Measurements from ENCODE around the gene TJP2. TPM values are rescaled to one million over a fixed set of nuclear protein-coding genes. Genes with fewer than 3 reads are reported as not detected.

TJP2 gene
- total RNA-seq, 1 donor from 2014 or later, result 254 TPM

DNA sequence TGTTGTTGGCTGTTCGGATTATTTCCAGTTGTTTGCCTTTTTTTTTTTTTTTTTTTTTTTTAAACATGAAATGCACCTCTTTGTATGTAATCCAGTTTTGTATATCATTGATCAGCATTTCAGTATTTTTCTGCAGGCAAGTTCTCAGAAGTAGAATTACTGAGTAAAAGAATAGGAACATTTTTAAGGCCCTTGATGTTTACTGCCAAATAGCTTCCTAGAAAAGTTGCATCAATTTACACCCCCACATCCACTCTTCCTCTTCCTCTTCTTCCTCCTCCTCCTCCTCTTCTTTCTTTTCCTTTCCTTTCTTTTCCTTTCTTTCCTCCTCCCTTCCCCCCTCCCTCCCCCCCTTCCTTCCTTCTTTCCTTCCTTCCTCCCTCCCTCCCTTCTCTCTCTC is 81.5 kb downstream of the TJP2 start:
- Mint-ChIP-seq H3K4me1 (ENCODE audit: low read depth) (peaks cover 10% of the 10 kb centered on the region), H3K36me3 (ENCODE audit: insufficient read depth) (peaks cover 31% of the 10 kb centered on the region), H3K27me3 (no peaks in the 10 kb centered on the region), H3K9me3 (ENCODE audit: low read depth) (no peaks in the 10 kb centered on the region), H3K4me3 (ENCODE audit: low read depth) (no peak overlapping the region), H3K27ac (no peak overlapping the region)
- no peak for TF ChIP-seq CTCF (IDR thresholded peaks at IDR 0.05; ENCODE audit: unreplicated experiment)
- no peak for DNase-seq (ENCODE audit: low spot score, unreplicated experiment)

GRCh38 chr9:69258551-69258950 is 84.5 kb downstream of the TJP2 start:
- Mint-ChIP-seq H3K4me3 (ENCODE audit: low read depth) (no peak overlapping the region), H3K9me3 (ENCODE audit: low read depth) (no peaks in the 10 kb centered on the region), H3K27me3 (no peaks in the 10 kb centered on the region), H3K27ac (peak overlapping the region; percentile 6), H3K4me1 (ENCODE audit: low read depth) (peaks cover 10% of the 10 kb centered on the region), H3K36me3 (ENCODE audit: insufficient read depth) (peaks cover 15% of the 10 kb centered on the region)
- no peak for DNase-seq (ENCODE audit: low spot score, unreplicated experiment)
- TF ChIP-seq CTCF (IDR thresholded peaks at IDR 0.05; ENCODE audit: unreplicated experiment), result no peak

GRCh38 chr9:69260161-69260560 is 86.1 kb downstream of the TJP2 start:
- DNase-seq (ENCODE audit: low spot score, unreplicated experiment), result no peak
- H3K36me3 Mint-ChIP-seq (ENCODE audit: insufficient read depth), result peaks cover 12% of the 10 kb centered on the region
- H3K4me1 Mint-ChIP-seq (ENCODE audit: low read depth), result peaks cover 10% of the 10 kb centered on the region
- H3K27me3 Mint-ChIP-seq, result no peaks in the 10 kb centered on the region
- no peaks in the 10 kb centered on the region for H3K9me3 Mint-ChIP-seq (ENCODE audit: low read depth)
- no peak overlapping the region for H3K4me3 Mint-ChIP-seq (ENCODE audit: low read depth)
- no peak for TF ChIP-seq CTCF (IDR thresholded peaks at IDR 0.05; ENCODE audit: unreplicated experiment)
- no peak overlapping the region for H3K27ac Mint-ChIP-seq

DNA sequence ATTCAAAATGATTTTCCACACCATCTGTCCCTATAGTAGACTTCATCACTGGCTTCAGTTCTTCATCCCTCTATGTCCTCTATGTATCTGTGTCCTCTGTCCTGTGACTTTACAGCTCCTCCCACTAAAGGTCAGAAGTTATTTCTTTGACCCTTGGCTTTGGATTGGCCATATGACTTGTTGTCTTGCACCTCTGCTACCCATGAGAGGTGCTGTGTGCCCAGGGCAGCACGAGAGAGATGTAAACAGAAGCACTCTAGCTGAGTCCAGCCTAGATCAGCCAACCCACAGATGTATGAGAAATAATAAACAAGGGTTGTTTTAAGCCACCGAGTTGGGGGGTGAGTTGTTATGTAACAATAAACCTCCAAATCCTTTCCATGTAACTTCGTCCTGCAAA is 87.6 kb downstream of the TJP2 start:
- no peak for DNase-seq (ENCODE audit: low spot score, unreplicated experiment)
- no peak overlapping the region for H3K4me3 Mint-ChIP-seq (ENCODE audit: low read depth)
- H3K9me3 Mint-ChIP-seq (ENCODE audit: low read depth), result no peaks in the 10 kb centered on the region
- H3K4me1 Mint-ChIP-seq (ENCODE audit: low read depth), result peaks cover 7% of the 10 kb centered on the region
- no peak overlapping the region for H3K27ac Mint-ChIP-seq
- TF ChIP-seq CTCF (IDR thresholded peaks at IDR 0.05; ENCODE audit: unreplicated experiment), result no peak
- H3K36me3 Mint-ChIP-seq (ENCODE audit: insufficient read depth), result peaks cover 4% of the 10 kb centered on the region
- no peaks in the 10 kb centered on the region for H3K27me3 Mint-ChIP-seq

DNA sequence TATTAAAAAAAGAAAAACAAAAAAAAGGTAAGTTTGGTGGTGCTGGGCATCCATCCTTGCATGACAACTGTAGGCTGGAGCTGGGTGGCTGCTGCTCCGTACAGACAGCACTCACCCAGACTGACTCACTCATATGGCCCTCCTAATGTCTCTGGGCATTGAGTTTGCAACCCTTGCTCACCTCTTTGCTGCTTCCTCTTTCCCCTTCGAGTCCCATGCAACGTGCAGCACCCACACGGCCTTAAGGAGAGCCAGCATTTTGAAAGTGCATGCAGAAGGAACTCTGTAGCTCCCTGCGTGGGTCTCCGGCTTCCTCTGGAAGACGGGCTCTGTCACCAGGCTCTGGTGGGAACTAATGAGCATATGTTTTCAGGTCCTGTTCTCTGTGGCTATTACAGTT is 90.4 kb downstream of the TJP2 start:
- no peak for TF ChIP-seq CTCF (IDR thresholded peaks at IDR 0.05; ENCODE audit: unreplicated experiment)
- H3K9me3 Mint-ChIP-seq (ENCODE audit: low read depth), result peaks cover 2% of the 10 kb centered on the region
- H3K4me1 Mint-ChIP-seq (ENCODE audit: low read depth), result peaks cover 5% of the 10 kb centered on the region
- H3K4me3 Mint-ChIP-seq (ENCODE audit: low read depth), result no peak overlapping the region
- no peak for DNase-seq (ENCODE audit: low spot score, unreplicated experiment)
- H3K27me3 Mint-ChIP-seq, result no peaks in the 10 kb centered on the region
- no peak overlapping the region for H3K27ac Mint-ChIP-seq
- H3K36me3 Mint-ChIP-seq (ENCODE audit: insufficient read depth), result no peaks in the 10 kb centered on the region

Measured in progenitor cell of endocrine pancreas (in vitro differentiated cells).